ENCODE data around the gene HOXA10.

Gene HOXA10

DNA sequence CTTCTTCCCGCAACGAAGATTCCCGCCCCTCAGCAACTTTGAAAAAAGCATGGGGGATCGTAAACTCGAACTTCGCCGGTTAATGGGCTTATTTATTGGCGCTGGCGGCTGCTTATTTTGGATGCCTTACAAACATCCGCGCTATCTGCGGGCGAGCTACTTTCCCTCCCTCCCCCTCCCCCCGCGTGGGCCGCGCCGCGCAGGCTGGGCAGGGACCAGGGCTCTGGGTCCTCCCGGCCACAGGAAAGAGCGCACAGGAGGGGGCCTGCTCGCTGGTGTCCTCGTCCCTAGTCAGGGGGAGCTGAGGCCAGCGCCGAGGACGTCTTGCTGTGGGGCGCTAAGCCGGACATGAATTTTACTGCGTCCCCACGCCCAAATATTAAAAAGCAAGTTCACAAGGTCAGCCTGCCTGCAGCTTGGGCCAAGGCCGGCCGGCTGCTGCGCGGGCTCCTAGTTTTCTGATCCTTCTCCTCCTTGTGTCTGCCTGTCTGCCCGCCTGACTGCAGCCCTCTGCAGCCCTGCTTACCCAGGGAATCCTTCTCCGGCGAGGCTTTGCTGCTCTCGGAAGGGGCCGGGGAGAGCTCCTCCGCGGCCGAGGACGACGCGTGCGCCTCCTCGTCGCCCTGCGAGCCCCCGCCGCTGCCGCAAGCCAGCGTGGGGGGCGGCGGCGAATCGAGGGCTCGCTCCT, 1.2 kb downstream of the HOXA10 start:
- H3K9me3 Mint-ChIP-seq, result no peaks in the 10 kb centered on the region
- peak overlapping the region; percentile 46 for H3K4me3 Mint-ChIP-seq
- ATAC-seq (ENCODE audit: low read depth) (no peak), DNase-seq (ENCODE audit: low spot score in 2 of 2) (peak in 1 of 2 donors; percentile 47)
- H3K27me3 Mint-ChIP-seq, result peaks cover 26% of the 10 kb centered on the region
- peaks cover 6% of the 10 kb centered on the region for H3K4me1 Mint-ChIP-seq
- no peaks in the 10 kb centered on the region for H3K36me3 Mint-ChIP-seq
- peak overlapping the region; percentile 85 for H3K27ac Mint-ChIP-seq

DNA sequence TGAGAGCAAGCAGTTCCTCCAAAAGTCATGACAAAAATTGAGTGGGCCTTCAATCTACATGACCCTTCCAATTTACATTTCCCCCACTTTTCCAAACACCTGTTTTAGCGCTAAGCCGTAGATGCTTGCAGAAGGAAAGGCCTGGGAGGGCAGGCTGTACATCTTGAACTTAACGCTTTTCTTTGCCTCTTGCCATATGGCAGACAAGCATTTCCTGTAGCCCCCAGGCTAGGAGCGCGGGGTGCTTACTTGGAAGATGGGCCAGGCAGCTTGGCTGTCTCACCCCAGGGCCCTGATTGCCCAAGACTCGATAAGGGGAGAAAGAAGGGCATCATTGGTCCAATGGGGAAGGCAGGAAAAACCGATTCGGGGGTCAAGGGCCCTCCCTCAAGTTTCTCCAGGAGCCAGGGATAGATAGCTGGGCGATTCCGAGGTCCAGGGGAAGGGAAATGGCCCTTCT, 1.8 kb downstream of the HOXA10 start:
- ATAC-seq (ENCODE audit: low read depth) (no peak), DNase-seq (ENCODE audit: low spot score in 2 of 2) (no peak)
- Mint-ChIP-seq H3K9me3 (no peaks in the 10 kb centered on the region), H3K27ac (peak overlapping the region; percentile 85), H3K4me3 (peak overlapping the region; percentile 70), H3K4me1 (peaks cover 6% of the 10 kb centered on the region), H3K27me3 (peaks cover 22% of the 10 kb centered on the region), H3K36me3 (no peaks in the 10 kb centered on the region)

DNA sequence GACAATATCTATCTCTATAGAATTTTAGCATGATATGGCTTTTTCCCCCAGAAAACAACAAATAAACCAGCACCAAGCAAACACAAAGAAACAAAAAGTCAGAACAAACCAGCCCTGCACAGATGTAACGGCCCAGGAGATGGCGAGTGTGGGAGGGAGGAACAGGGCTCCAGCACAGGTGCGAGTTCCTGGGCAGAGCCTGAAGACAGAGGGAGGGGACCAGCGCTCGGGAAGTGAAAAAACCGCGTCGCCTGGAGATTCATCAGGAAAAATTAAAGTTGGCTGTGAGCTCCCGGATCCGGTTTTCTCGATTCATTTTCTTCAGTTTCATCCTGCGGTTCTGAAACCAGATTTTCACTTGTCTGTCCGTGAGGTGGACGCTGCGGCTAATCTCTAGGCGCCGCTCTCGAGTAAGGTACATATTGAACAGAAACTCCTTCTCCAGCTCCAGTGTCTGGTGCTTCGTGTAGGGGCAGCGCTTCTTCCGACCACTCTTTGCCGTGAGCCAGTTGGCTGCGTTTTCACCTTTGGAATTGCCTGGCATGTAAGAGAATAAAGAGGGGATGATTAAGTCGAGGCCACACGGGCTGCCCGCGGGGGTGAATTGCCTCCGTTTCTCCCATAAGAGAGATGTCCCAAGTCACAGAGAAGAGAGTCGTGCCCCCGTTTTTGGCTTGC, 2.3 kb downstream of the HOXA10 start:
- H3K27ac Mint-ChIP-seq, result peak overlapping the region; percentile 85
- H3K36me3 Mint-ChIP-seq, result no peaks in the 10 kb centered on the region
- peaks cover 2% of the 10 kb centered on the region for H3K9me3 Mint-ChIP-seq
- peaks cover 26% of the 10 kb centered on the region for H3K27me3 Mint-ChIP-seq
- peaks cover 6% of the 10 kb centered on the region for H3K4me1 Mint-ChIP-seq
- no peak for DNase-seq (ENCODE audit: low spot score in 2 of 2)
- no peak overlapping the region for H3K4me3 Mint-ChIP-seq
- no peak for ATAC-seq (ENCODE audit: low read depth)

DNA sequence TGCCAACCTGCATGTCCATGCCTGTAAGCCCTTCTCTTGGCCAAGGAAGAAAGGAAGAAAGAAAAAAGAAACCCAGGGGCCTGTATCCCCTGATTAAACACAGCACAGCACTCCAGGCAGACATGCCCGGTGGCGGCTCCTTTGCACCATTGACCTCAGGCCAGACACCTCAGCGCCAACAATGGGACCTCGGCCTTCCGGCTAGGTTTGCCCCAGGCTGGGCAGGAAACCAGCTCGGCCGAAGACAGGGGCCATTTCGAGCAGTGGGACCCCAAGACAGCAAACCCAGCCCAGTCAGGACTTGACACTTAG, 2.8 kb downstream of the HOXA10 start:
- ATAC-seq (ENCODE audit: low read depth) (no peak), DNase-seq (ENCODE audit: low spot score in 2 of 2) (peak in 1 of 2 donors; percentile 14)
- Mint-ChIP-seq H3K27ac (peak overlapping the region; percentile 85), H3K36me3 (no peaks in the 10 kb centered on the region), H3K27me3 (peaks cover 26% of the 10 kb centered on the region), H3K4me3 (no peak overlapping the region), H3K9me3 (peaks cover 2% of the 10 kb centered on the region), H3K4me1 (peaks cover 6% of the 10 kb centered on the region)

DNA sequence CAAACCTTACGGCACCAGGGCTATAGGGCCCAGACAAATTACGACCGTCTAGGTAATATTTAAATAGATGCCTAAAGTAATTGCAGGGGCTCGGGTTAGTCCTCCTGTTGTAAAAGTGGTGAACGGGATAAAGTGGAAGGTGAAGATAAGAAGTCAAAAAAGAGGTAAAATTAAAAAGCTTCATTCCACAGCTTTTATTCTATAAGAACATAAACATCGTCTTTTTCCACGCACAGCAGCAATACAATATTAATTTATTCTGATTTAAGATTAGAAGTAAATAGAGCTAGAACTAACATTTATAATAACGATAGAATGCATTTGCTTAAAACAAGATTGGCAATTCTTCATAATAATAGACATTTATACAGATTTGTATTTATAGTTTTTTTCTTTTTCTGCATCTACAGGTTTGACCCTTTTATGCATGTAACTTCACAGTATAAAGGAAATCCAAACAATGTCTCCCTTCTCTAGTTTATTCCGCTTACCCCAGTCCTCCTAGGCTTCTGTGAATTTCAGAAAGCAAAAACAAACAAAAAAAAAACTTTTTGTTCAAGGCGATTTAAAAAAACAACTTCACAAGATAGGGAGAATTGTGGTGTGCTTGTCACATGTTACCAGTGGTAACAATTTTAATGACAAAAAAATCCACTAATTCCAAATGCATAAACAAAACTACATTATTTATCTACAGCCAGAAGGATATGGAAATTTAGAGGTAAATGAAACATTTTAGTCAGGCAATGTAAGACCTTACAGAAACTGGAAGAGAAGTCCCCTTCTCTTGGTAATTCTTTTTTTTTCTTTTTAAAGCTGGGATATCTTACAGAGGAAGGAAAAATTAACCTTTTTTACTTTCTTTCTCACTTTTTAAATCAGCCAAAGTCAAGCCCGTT, 3.4 kb downstream of the HOXA10 start:
- Mint-ChIP-seq H3K27me3 (peaks cover 23% of the 10 kb centered on the region), H3K36me3 (no peaks in the 10 kb centered on the region), H3K4me1 (peaks cover 6% of the 10 kb centered on the region), H3K27ac (peak overlapping the region; percentile 85), H3K9me3 (peaks cover 2% of the 10 kb centered on the region), H3K4me3 (no peak overlapping the region)
- ATAC-seq (ENCODE audit: low read depth) (no peak), DNase-seq (ENCODE audit: low spot score in 2 of 2) (no peak)

DNA sequence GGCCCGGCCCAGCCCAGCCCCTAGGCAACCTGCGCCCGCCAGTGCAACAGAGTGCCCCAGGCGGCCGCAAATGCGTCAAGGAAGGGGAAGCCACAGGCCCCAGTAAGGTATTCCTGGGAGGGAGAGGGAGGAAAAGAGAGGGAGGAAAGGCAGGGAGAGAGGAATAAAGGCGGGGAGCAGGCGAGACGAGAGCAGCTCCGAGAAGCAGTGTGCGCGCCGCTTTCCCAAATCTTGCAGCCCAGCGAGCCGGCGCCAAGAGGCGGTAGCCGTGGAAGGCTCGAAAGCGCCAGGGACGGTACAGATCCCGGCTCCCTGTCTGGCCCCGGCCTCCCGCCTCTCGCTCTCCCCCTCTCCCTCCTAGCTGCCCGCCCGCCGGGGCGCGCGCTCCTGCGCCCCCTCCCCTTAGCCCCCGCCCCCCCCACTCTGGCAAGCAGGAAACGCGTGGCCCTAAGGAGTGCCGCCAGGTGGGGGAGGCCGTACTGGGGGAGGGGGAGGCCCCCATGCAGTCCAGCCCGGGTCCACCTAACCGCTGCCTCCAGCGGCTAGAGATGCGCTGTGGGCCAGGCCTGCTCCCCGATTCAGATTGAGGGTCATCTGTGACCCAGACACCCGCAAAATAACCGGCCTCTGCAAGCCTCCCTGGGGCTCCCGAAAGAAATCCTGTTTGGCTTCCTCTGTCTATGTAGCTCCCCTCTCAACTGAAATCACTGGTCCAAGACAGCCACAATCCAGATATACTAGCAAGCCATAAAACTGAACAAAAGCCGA, 4.3 kb downstream of the HOXA10 start:
- H3K27me3 Mint-ChIP-seq, result peaks cover 21% of the 10 kb centered on the region
- ATAC-seq (ENCODE audit: low read depth) (no peak), DNase-seq (ENCODE audit: low spot score in 2 of 2) (peak in 1 of 2 donors; percentile 12)
- no peak overlapping the region for H3K4me3 Mint-ChIP-seq
- no peaks in the 10 kb centered on the region for H3K36me3 Mint-ChIP-seq
- H3K9me3 Mint-ChIP-seq, result peaks cover 2% of the 10 kb centered on the region
- H3K4me1 Mint-ChIP-seq, result peaks cover 6% of the 10 kb centered on the region
- peak overlapping the region; percentile 84 for H3K27ac Mint-ChIP-seq

DNA sequence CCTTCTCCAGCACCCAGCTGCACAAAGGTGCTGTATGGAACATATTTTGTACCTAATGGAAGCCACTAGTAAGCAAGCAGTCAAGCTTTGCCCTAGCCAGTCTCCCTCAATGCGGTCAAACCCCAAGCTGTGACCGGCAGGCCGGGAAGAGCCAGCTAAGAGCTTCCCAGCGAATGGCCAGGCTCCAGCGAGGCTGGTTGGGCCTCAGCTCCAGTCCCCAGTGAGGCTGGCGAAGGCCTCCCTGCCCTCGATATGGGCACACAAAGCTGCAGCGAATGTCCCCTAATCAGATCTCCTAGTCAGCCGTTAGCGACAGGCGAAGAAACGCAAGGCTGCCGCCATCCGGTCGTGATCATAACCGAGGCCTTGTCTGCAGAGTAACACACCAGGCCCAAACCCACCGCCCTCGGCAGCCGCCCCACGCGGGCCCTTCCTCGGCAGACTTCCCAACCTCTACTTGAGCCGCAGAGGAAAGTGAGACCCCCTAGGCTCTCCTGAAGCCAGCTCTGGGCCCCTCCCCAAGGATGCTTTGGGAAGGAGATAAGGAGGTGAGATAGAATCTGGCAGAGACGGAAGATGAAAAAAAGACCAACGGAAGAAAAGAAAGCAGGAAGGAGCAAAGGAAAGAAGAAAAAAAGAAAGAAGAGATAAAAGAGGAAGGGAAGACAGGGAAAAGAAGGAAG, 5.7 kb downstream of the HOXA10 start:
- Mint-ChIP-seq H3K4me3 (no peak overlapping the region), H3K36me3 (no peaks in the 10 kb centered on the region), H3K27ac (peak overlapping the region; percentile 84), H3K9me3 (peaks cover 2% of the 10 kb centered on the region), H3K27me3 (peaks cover 25% of the 10 kb centered on the region), H3K4me1 (peaks cover 9% of the 10 kb centered on the region)
- ATAC-seq (ENCODE audit: low read depth) (no peak), DNase-seq (ENCODE audit: low spot score in 2 of 2) (no peak)

DNA sequence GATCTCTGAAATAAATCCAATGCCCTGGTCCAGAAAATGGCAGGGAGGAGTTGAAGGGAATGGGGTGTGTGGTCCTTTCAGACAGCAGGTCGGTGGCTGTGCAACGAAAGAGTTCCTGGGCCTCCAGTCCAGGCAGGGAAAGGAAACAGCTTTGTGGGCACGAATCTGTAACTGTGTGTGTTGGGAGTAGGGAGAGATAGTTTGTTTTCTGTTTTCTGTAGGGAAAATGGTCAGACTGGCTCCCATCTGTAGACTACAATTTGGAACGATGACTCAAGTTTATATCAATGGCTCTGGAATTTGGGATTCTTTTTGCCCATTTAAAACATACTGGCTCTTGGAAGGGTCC, 6.2 kb downstream of the HOXA10 start:
- H3K27ac Mint-ChIP-seq, result no peak overlapping the region

DNA sequence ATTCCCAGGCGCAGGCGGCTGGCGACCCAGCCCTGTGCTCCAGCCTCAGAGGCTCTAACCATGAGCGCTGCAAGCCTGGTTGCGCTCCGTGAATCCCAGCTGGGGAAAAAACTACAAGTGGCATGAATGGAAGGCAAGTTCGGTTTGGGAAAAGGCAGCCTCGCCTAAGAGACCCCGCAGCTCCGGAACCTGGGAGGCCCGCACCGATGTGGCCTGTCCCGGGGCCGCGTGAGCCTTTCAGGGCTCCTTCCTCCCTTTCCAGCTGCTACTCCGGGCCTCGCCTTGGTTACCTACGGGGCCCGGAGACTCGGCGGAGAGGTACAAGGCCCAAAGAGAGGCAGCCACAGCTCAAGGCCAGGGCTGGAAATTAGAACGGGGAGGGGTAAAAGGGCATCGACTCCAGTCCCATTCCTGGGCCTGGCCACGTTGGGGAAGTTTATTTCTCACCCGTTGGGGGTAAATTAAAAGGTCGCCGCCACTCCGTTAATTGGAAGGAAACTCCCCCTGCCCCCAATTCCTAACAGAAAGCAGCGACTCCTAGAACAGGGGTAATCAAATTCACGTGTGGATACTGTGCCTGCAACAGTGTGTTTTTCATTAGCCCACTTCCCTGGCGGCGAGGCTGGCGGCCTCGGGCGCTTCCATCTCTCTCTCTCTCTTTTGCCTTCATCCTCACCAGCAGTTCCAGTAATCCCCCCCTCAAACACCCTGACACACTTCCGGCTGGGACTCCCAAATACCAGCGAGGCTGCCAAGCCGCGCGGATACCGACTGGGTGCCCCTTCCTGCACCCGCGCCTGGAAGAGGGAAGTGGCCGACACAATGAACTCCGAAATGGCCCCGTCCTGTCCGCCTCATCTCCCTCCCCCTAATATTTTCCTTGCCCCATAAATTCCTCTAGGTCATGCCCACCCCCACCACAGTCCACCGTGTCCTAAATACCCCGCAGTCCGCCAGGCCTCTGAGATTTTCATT, 7.3 kb downstream of the HOXA10 start:
- no peak for ATAC-seq (ENCODE audit: low read depth)
- no peak for DNase-seq (ENCODE audit: low spot score in 2 of 2)
- H3K27me3 Mint-ChIP-seq, result peaks cover 21% of the 10 kb centered on the region
- peaks cover 9% of the 10 kb centered on the region for H3K4me1 Mint-ChIP-seq
- no peak overlapping the region for H3K4me3 Mint-ChIP-seq
- peaks cover 2% of the 10 kb centered on the region for H3K9me3 Mint-ChIP-seq
- H3K27ac Mint-ChIP-seq, result peak overlapping the region; percentile 77
- H3K36me3 Mint-ChIP-seq, result no peaks in the 10 kb centered on the region

More for the DNA sequence above, 6.2 kb downstream of the HOXA10 start:
- H3K4me1 Mint-ChIP-seq, result peaks cover 9% of the 10 kb centered on the region
- H3K9me3 Mint-ChIP-seq, result peaks cover 2% of the 10 kb centered on the region
- H3K36me3 Mint-ChIP-seq, result no peaks in the 10 kb centered on the region
- no peak overlapping the region for H3K4me3 Mint-ChIP-seq
- DNase-seq (ENCODE audit: low spot score in 2 of 2) (no peak), ATAC-seq (ENCODE audit: low read depth) (no peak)
- peaks cover 26% of the 10 kb centered on the region for H3K27me3 Mint-ChIP-seq

DNA sequence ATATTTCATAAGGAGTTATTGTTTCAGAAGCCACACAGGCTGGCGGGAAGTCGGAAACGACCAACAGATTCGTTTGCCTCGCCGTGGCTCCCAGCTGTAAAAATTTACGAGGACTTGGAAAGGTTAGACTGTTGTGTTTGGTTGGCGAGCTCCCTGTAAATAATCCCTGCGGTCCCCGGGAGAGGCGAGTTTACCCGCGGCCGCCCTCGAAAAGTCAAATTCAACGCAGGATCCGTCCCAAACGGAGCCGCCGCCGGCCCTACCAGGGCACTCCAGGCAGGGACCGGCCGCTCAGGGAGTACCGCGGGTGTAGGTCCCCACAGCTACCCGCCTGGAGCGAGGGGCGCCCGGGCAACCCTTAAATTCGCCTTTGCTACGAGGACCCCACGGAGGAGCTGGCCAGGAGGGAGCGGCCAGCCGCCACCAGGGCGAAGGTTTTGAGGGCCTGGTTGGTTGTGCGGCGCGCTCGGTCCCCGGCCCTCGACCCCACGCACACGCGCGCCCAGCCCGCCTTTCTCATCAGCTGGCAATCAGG, 8.1 kb downstream of the HOXA10 start:
- H3K9me3 Mint-ChIP-seq, result peaks cover 2% of the 10 kb centered on the region
- H3K4me3 Mint-ChIP-seq, result no peak overlapping the region
- ATAC-seq (ENCODE audit: low read depth) (no peak), DNase-seq (ENCODE audit: low spot score in 2 of 2) (no peak)
- H3K4me1 Mint-ChIP-seq, result peaks cover 7% of the 10 kb centered on the region
- H3K27ac Mint-ChIP-seq, result peak overlapping the region; percentile 31
- H3K27me3 Mint-ChIP-seq, result peaks cover 18% of the 10 kb centered on the region
- no peaks in the 10 kb centered on the region for H3K36me3 Mint-ChIP-seq

DNA sequence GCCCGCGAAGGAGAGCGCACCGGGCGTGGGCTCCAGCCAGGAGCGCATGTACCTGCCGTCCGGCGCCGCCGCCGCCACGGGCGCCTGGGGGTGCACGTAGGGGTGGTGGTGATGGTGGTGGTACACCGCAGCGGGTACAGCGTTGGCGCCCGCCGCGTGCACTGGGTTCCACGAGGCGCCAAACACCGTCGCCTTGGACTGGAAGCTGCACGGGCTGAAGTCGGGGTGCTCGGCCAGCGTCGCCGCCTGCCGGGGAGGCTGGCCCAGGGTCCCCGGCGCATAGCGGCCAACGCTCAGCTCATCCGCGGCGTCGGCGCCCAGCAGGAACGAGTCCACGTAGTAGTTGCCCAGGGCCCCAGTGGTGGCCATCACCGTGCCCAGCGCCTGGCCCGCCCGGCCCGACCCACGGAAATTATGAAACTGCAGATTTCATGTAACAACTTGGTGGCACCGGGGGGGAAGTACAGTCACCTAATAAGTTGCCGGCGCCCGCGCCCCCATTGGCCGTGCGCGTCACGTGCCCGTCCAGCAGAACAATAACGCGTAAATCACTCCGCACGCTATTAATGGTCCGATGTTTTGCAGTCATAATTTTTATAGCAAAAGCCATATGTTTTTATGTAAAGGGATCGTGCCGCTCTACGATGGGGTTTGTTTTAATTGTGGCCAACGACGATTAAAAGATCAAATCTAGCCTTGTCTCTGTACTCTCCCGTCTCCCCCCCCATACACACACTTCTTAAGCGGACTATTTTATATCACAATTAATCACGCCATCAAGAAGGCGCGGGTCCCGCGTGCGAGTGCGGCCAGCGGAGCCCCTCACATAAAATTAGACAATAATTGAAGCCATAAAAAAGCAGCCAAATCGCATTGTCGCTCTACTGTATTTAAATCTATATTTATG, 8.8 kb downstream of the HOXA10 start, which contains the start of gene HOXA9:
TSS of gene HOXA9 (minus strand) at position 449 of the 907 bp plus-strand sequence. CDS start at position 369, 80 bp downstream.
- Mint-ChIP-seq H3K4me1 (peaks cover 9% of the 10 kb centered on the region), H3K4me3 (no peak within 1 kb of the TSS), H3K36me3 (no peaks in the 10 kb centered on the region), H3K27me3 (peaks cover 18% of the 10 kb centered on the region), H3K27ac (peak within 1 kb of the TSS; percentile 31), H3K9me3 (peaks cover 2% of the 10 kb centered on the region)
- ATAC-seq (ENCODE audit: low read depth) (no peak), DNase-seq (ENCODE audit: low spot score in 2 of 2) (no peak)

Measured in memory B cell (primary cell).